WTC11 (cell line): Measurements from ENCODE around the gene NPFFR1. TPM values are rescaled to one million over a fixed set of nuclear protein-coding genes. Genes with fewer than 3 reads are reported as not detected.

Experiments
- ATAC-seq: fragments of 200-7000 bp; cut with Tn5 transposase; 2 replicates; pipeline ENCODE4 v1.10.0; 2021; ENCODE audit warnings: mild to moderate bottlenecking, moderate library complexity
- CTCF ChIA-PET: fragments of 300-600 bp; sonication (Branson Sonifier 250); formaldehyde crosslinking; loops from one replicate; lab custom pipeline; 2021; ENCODE audit warnings: antibody characterized with exemption; lab: Charles Lee
- POLR2A ChIA-PET: fragments of 350-600 bp; sonication (Branson Sonifier 250); formaldehyde crosslinking; loops from one replicate; lab custom pipeline; 2021; ENCODE audit warnings: antibody characterized with exemption; lab: Charles Lee
- DNase-seq: peaks from one replicate; pipeline ENCODE4 v3.0.0; 2021; ENCODE audit warnings: low spot score
- H3K27ac Mint-ChIP-seq: 2 replicates; pipeline ENCODE4 v1.8.0; 2021; ENCODE audit warnings: mixed read lengths
- H3K27me3 Mint-ChIP-seq: 2 replicates; pipeline ENCODE4 v1.8.0; 2021; ENCODE audit warnings: low read depth, mild to moderate bottlenecking, moderate library complexity, mixed read lengths
- H3K36me3 Mint-ChIP-seq: 2 replicates; pipeline ENCODE4 v1.8.0; 2021; ENCODE audit warnings: mixed read lengths
- H3K4me1 Mint-ChIP-seq: 2 replicates; pipeline ENCODE4 v1.8.0; 2022; ENCODE audit warnings: mixed read lengths
- H3K4me3 Mint-ChIP-seq: 2 replicates; pipeline ENCODE4 v1.8.0; 2021; ENCODE audit warnings: mild to moderate bottlenecking, moderate library complexity, mixed read lengths
- H3K9me3 Mint-ChIP-seq: 2 replicates; pipeline ENCODE4 v1.8.0; 2021; ENCODE audit warnings: mixed read lengths
- ATF2 ChIP-seq: sonication (generic); formaldehyde crosslinking; IDR thresholded peaks from 2 replicates; pipeline ENCODE4 v1.8.1; 2022; ENCODE audit warnings: low read depth, missing genetic modification reagents, borderline replicate concordance
- E2F4 ChIP-seq: sonication (generic); formaldehyde crosslinking; IDR thresholded peaks from 2 replicates; pipeline ENCODE4 v1.8.1; 2022; ENCODE audit warnings: low read depth, mild to moderate bottlenecking, moderate library complexity, missing genetic modification reagents, borderline replicate concordance
- FOXK1 ChIP-seq: sonication (generic); formaldehyde crosslinking; IDR thresholded peaks from 2 replicates; pipeline ENCODE4 v1.8.0; 2022; ENCODE audit warnings: mild to moderate bottlenecking, moderate library complexity, missing genetic modification reagents
- MXD4 ChIP-seq: fragments of 250-450 bp; sonication (Bioruptor Pico); IDR thresholded peaks from 2 replicates; pipeline ENCODE4 v1.8.0; 2021; ENCODE audit warnings: mild to moderate bottlenecking, moderate library complexity, borderline replicate concordance
- NFE2L1 ChIP-seq: sonication (generic); formaldehyde crosslinking; IDR thresholded peaks from 2 replicates; pipeline ENCODE4 v1.8.1; 2023; ENCODE audit warnings: missing genetic modification reagents
- PRRX2 ChIP-seq: fragments of 250-450 bp; sonication (Bioruptor Pico); IDR thresholded peaks from 2 replicates; pipeline ENCODE4 v1.8.0; 2021; ENCODE audit warnings: mild to moderate bottlenecking
- SMAD3 ChIP-seq: sonication (generic); formaldehyde crosslinking; IDR thresholded peaks from 2 replicates; pipeline ENCODE4 v1.8.0; 2022; ENCODE audit warnings: missing genetic modification reagents, mild to moderate bottlenecking, borderline replicate concordance
- SMAD4 ChIP-seq: sonication (generic); formaldehyde crosslinking; IDR thresholded peaks from 2 replicates; pipeline ENCODE4 v1.8.0; 2022; ENCODE audit warnings: mild to moderate bottlenecking, missing genetic modification reagents
- SOX15 ChIP-seq: fragments of 250-450 bp; sonication (Bioruptor Pico); IDR thresholded peaks from 2 replicates; pipeline ENCODE4 v1.9.0; 2021; ENCODE audit warnings: mild to moderate bottlenecking
- SP1 ChIP-seq: sonication (generic); formaldehyde crosslinking; conservative IDR thresholded peaks from 2 replicates; pipeline ENCODE4 v1.8.1; 2022; ENCODE audit warnings: missing genetic modification reagents
- TEAD4 ChIP-seq: sonication (generic); formaldehyde crosslinking; IDR thresholded peaks from 2 replicates; pipeline ENCODE4 v1.8.0; 2022; ENCODE audit warnings: mild to moderate bottlenecking, missing genetic modification reagents
- TP53 ChIP-seq: sonication (generic); formaldehyde crosslinking; IDR thresholded peaks from 2 replicates; pipeline ENCODE4 v1.8.1; 2023; ENCODE audit warnings: mild to moderate bottlenecking, missing genetic modification reagents
- ZNF219 ChIP-seq: sonication (generic); formaldehyde crosslinking; IDR thresholded peaks from 2 replicates; pipeline ENCODE4 v1.8.0; 2023; ENCODE audit warnings: missing genetic modification reagents, mild to moderate bottlenecking, borderline replicate concordance
- ZNF263 ChIP-seq: sonication (generic); formaldehyde crosslinking; IDR thresholded peaks from 2 replicates; pipeline ENCODE4 v1.8.1; 2022; ENCODE audit warnings: low read depth, mild to moderate bottlenecking, moderate library complexity, missing genetic modification reagents
- ZNF512 ChIP-seq: sonication (generic); formaldehyde crosslinking; IDR thresholded peaks from 2 replicates; pipeline ENCODE4 v1.8.1; 2022; ENCODE audit warnings: missing genetic modification reagents, borderline replicate concordance
- ZNF671 ChIP-seq: fragments of 250-450 bp; sonication (Bioruptor Pico); IDR thresholded peaks from 2 replicates; pipeline ENCODE4 v1.8.0; 2021; ENCODE audit warnings: mild to moderate bottlenecking
- total RNA-seq: library from RNA; stranded (reverse); gene quantifications from 3 replicates; pipeline ENCODE4 v1.2.3, GENCODE V29; 2021
- TF ChIP-seq, protein P1 (sequence below): sonication (generic); formaldehyde crosslinking; IDR thresholded peaks from 2 replicates; pipeline ENCODE4 v1.8.1; 2023; ENCODE audit warnings: mild to moderate bottlenecking, missing genetic modification reagents, moderate library complexity
- TF ChIP-seq, protein P2 (sequence below): sonication (generic); formaldehyde crosslinking; IDR thresholded peaks from 2 replicates; pipeline ENCODE4 v1.8.0; 2022; ENCODE audit warnings: mild to moderate bottlenecking, missing genetic modification reagents

NPFFR1 gene
- total RNA-seq, 1 experiment from 2014 or later: 0.04 TPM

DNA sequence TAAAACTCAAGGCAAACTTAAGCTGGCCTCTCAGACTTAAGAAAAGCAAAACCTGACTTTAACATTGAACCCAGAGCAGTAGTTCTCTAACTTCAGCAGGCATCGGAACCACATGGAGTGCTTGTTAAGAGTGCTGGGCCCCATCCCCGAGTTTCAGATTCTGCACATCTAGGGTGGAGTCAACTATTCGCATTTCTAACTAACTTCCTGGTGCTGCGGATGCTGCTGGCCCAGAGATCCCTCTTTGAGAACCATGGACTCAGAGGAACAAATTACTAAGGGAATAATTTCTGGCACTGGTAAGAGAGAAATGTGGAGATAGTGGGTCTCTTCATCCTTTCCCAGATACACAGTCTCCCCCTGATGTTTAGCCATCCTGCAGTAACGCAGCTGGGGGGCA lies 14.6 kb upstream of the NPFFR1 start (continued):
- TF ChIP-seq, protein P1, sequence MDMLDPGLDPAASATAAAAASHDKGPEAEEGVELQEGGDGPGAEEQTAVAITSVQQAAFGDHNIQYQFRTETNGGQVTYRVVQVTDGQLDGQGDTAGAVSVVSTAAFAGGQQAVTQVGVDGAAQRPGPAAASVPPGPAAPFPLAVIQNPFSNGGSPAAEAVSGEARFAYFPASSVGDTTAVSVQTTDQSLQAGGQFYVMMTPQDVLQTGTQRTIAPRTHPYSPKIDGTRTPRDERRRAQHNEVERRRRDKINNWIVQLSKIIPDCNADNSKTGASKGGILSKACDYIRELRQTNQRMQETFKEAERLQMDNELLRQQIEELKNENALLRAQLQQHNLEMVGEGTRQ (CRISPR knock-in tag): no peak

DNA sequence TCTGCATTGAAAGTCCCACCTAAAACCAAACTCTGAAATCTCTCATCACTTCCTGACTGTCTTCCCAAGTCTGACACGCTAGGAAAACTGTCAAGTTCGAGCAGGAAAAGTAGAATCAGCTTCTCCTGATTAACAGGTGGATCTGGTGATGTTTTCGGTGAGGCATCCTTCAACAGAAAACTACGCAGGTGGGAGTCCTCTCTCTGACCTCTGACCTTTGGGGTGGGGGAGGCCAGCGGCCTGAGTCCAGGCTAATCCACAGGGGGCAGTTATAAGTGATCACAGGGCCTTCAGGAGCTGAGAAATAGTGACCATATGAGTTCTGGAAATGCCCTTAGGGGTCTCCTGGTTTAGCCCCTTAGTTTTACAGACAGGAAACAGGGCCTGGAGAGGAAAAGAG lies 13.4 kb upstream of the NPFFR1 start:
- H3K36me3 Mint-ChIP-seq: peaks cover 3% of the 10 kb centered on the region; the same call in 1 of the 2 replicates
- no peak for ATAC-seq
- TF ChIP-seq, protein P2, sequence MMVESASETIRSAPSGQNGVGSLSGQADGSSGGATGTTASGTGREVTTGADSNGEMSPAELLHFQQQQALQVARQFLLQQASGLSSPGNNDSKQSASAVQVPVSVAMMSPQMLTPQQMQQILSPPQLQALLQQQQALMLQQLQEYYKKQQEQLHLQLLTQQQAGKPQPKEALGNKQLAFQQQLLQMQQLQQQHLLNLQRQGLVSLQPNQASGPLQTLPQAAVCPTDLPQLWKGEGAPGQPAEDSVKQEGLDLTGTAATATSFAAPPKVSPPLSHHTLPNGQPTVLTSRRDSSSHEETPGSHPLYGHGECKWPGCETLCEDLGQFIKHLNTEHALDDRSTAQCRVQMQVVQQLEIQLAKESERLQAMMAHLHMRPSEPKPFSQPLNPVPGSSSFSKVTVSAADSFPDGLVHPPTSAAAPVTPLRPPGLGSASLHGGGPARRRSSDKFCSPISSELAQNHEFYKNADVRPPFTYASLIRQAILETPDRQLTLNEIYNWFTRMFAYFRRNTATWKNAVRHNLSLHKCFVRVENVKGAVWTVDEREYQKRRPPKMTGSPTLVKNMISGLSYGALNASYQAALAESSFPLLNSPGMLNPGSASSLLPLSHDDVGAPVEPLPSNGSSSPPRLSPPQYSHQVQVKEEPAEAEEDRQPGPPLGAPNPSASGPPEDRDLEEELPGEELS (CRISPR knock-in tag): no peak
- no peak for TF ChIP-seq NFE2L1 (CRISPR knock-in tag)
- no peak for TF ChIP-seq TP53
- TF ChIP-seq SP1 (CRISPR knock-in tag): no peak
- TF ChIP-seq ZNF512 (CRISPR knock-in tag): no peak
- TF ChIP-seq SOX15 (CRISPR knock-in tag): no peak
- no peak for TF ChIP-seq TEAD4 (CRISPR knock-in tag)
- no peak for TF ChIP-seq ATF2 (CRISPR knock-in tag)
- no peak for TF ChIP-seq ZNF219 (CRISPR knock-in tag)
- TF ChIP-seq PRRX2 (CRISPR knock-in tag): no peak
- no peak for TF ChIP-seq ZNF671
- TF ChIP-seq SMAD4 (CRISPR knock-in tag): no peak
- no peak for TF ChIP-seq E2F4 (CRISPR knock-in tag)
- no peak for TF ChIP-seq ZNF263 (CRISPR knock-in tag)
- TF ChIP-seq SMAD3 (CRISPR knock-in tag): no peak
- no peak for TF ChIP-seq FOXK1 (CRISPR knock-in tag)
- TF ChIP-seq MXD4: no peak
- TF ChIP-seq, all 79 proteins: peak for 0
- DNase-seq: no peak
- CTCF ChIA-PET: interaction anchor here (1.9 kb wide), 1 partner anchor 32 kb away, joined by 5 read pairs; no protein-coding TSS in a partner anchor
- H3K9me3 Mint-ChIP-seq: no peaks in the 10 kb centered on the region
- peaks cover 8% of the 10 kb centered on the region for H3K4me1 Mint-ChIP-seq
- POLR2A ChIA-PET: no interaction called here
- H3K27ac Mint-ChIP-seq: 0 out of 2 replicates have a peak overlapping the region, but pooled peaks have one; percentile 11
- no peaks in the 10 kb centered on the region for H3K27me3 Mint-ChIP-seq
- H3K4me3 Mint-ChIP-seq: no peak overlapping the region
